Smooth muscle cell of the brain vasculature (primary cell): Measurements from ENCODE around the gene SCN8A.
A peak's percentile ranks its signal among the peaks of the same experiment; 100 is the strongest.
"Not testable (repeated sequence)": the region's sequence is repeated elsewhere in the genome, so short reads cannot be mapped to it uniquely, and the experiment has no call there.

Experiments
- DNase-seq: peaks from one replicate; pipeline ENCODE4 v3.0.0-alpha.2; 2012; ENCODE audit warnings: low read depth, low spot score

SCN8A gene

DNA sequence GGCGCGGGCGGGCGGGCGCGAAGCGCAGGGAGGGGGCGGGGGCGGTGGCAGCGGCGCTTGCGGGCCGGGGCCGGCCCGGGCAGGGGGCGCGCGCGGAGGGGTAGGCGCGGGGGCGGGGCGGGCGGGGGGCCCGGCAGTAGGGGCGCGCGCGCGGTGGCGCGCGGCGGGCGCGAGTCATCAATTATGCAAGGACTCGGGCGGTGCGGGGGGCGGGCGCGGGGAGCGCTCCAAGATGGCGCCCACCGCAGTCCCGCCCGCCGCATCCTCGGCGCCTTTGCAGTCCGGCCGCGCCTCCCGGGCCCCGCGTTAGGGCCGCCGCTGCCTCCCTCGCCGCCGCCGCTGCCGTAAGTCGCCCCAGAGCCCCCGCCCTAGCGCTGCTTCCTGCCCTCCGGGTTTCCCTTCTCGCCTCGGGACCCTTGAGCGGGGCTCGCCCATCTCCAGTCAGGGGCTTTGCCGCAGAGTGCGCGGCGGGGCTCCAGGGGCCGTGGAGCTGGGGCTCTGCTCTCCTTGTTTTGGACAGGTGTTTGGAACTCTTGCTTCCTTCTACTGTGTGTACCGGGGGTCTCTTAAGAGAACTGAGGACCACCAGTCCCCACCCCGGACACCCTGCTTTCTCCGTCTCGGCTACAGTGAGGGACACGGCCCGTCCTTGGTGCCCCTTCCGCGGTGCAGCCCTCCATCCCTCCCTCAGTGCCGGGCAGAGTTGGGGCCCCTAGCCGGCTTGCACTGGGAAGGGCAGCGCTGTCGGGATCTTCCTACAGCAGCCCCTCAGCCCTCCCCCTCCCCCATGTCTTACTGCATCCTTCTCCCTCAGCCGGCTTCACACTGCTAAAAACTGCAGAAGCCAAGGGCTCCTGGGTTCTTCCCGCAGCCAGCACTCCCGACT lies at the start of gene SCN8A:
Gene SCN8A, plus strand, starts transcription at position 218 of the 886 bp plus-strand sequence. CDS start 71,585 bp downstream, outside the sequence.
- DNase-seq: no peak

DNA sequence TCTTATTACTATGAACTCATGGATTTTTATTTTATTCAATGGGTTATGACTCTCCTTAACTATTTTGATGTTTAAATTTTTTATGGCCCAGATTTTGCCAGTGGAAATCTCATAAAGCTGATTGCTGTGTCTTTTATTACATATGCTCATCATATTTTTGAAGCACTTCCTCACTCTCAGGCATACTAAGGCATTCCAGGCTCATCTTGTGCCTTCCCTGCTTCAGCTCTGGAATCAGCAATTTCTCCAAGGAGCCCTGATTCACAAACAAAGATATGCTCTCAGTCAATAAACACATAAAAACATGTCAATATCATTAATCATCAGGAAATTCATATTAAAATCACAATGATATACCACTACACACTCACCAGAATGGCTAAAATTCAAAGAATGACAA lies 44.9 kb upstream of the SCN8A start:
- DNase-seq: no peak

DNA sequence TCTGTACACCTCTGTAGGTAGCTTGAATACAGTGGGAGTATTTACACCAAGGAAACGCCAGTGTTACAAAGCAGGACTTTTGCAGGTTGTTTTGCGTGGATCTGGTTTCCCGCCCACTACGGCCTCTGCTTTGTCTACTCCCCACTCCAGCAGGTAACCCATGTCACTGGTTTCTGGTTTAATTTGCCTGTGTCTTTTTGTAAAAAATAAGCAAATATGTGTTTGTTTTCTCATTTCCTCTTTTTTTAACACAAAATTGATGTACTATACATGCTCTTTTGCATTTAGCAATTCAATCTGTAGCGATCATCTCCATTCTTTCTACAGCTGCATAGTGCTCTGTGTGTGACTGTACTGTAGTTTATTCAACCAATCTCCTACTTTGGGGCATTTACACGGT lies 43.4 kb upstream of the SCN8A start:
- no peak for DNase-seq

DNA sequence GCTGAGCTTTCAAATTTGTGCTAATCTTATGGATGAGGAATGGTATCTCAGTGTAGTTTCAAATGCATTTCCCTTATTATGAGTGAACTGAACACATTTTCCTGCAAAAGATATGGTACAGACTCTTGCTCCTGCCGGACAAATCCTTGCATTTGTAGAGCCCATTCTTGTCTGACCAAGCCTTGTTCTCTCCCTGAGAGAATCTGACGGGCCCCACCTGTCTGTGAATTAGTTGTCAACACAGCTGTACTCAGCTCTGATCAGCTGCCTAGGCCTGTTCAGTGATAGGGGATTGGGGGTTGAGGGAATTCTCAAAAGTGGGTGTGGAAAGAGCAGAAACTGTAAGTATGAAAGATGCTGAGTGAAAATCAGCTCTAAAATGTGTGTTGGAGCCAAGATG lies 42.8 kb upstream of the SCN8A start:
- no peak for DNase-seq

DNA sequence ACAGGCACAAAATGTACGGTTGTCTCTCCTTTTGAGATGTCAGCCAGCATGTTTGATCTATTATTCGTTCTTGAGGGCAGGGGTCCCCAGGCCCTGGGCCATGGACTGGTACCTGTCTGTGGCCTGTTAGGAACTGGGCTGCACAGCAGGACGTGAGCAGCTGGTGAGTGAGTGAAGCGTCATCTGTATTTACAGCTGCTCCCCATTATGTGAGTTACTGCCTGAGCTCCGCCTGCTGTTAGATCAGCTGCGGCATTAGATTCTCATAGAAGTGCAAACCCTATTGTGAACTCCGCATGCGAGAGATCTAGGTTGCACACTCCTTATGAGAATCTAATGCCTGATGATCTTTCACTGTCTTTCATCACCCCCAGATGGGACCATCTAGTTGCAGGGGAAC lies 41.4 kb upstream of the SCN8A start:
- peak; percentile 20 for DNase-seq

DNA sequence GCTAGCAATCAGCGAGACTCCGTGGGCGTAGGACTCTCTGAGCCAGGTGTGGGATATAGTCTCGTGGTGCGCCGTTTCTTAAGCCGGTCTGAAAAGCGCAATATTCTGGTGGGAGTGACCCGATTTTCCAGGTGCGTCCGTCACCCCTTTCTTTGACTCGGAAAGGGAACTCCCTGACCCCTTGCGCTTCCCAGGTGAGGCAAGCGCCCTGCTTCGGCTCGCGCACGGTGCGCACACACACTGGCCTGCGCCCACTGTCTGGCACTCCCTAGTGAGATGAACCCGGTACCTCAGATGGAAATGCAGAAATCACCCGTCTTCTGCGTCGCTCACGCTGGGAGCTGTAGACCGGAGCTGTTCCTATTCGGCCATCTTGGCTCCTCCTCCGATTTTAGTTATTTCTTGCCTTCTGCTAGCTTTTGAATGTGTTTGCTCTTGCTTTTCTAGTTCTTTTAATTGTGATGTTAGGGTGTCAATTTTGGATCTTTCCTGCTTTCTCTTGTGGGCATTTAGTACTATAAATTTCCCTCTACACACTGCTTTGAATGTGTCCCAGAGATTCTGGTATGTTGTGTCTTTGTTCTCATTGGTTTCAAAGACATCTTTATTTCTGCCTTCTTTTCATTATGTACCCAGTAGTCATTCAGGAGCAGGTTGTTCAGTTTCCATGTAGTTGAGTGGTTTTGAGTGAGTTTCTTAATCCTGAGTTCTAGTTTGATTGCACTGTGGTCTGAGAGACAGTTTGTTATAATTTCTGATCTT lies 22.6 kb upstream of the SCN8A start:
- not testable (repeated sequence) for DNase-seq

DNA sequence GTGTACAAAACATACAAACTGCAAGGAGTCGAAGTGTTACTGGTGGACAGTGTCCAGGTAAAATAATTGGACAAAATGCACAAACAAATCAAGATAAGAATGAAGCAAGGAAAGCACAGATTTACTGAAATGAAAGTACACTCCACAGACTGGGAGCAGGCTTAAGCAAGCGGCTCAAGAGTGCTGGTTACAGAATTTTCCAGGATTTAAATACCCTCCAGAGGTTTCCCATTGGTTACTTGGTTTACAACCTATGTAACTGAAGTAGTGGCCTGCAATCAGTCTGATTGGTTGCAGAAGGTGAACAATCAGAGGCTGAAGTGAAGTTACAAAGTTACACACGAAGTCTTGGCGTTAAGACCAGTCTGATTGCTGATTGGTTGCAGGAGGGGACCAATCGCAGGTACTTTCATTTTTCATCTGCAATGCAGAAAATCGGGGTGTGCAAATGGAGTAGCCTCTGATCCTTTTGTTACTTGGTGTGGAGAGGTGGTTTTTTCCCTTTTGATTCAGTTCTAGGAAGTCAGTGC lies 11.6 kb upstream of the SCN8A start:
- no peak for DNase-seq

DNA sequence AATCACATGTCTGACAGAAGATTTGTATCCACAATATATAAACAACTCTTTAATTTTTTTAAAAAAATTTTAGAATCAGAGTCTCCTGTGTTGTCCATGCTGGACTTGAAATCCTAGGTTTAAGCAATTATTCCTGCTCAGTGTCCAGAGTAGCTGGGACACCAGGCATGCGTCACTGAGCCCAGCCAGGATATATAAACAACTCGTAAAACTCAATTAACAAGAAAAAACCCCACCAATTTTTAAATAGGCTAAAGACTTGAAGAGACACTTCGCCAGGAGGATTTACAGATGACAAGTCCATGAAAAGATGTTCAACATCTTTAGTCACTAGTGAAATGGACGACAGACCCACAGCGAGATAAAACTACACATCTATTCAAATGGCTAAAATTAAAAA lies 2.0 kb upstream of the SCN8A start:
- DNase-seq: no peak

DNA sequence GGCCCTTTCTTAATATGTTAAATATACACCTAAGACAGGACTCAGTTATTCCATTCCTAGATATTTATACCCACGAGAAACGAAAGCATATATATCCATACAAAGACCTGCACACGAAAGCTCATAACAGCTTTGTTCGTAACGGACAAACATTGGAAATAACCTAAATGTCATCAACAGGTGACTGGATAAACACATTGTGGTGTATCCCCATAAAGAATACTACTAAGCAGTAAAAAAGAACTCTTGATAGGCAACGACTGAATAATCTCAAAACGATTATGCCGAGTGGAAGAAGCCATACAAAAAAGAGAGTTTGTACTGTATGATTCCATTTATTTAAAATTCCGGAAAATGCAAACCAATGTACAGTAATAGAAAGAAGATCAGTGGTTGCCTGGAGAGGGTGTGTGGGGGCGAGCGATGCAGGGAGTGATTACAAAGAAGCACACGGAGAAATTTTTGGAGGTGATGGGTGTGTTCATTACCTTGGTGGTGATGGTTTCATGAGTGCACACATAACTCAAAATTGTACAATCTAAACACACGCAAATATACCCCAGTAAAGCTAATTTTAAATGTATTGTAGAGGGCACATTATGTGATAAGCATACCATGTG lies 1.4 kb upstream of the SCN8A start:
- DNase-seq: no peak

DNA sequence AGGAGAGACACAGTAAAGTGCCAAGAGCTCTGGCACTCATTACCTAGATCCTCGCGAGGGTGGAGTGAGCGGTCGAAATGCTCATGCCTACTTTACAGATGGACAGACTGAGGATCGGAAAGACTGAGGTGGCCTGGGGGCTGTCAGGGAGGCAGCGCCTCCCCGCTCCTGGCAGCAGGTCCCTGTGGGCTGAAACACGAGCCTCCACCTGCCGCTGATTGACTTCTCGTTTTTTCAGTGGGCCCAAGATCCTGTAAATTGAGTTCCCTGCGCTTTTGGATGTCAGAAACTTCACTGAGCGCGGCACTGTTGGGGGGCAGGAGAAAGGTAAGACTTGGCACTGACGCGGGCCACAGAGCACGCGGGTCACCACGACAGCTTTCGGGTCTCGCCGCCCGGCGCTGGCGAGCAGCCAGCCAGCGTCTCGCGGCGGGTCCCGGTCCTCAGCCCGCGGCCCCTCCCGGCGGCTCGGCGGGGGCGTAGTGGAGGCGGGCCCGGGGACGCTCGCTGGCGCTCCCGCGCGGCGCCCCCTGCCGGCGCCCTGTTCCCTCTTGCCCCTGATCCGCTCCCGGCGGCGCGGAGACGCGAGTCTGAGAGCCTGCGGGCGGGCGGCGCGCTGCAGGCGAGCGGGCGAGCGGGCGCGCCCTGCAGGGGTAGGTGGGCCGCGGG lies 552 bp upstream of the SCN8A start:
- no peak for DNase-seq

DNA sequence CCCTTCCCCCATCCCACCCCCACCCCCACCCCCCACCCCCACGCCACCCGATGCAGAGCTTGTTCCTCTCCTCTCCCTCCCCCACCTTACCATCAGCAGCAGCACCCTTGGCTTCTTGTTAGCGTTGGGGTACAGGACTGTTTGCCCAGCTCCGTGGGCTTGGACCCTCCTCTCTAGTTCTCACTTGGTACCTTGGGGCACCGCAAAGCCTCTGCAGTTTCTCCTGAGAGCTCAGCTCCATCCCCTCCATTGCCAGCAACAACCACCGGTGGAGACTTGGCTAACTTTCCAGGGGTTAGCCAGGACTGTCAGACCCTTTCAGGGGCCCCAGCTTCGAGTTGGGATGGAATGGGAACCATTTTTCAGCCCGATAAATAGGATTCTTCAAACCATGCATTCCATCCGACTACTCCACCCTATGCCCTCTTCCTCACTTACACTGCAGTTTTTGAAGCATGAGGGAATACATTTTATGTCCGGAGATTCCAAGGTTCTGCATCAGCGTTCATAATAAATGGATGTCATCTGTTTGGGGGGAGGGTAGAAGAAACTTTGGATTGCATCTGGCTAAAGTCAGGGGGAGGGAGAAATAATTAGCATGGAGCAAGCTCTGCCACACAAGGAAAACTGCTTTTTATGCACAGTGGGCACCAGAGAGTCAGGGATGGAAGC lies 1.1 kb downstream of the SCN8A start:
- no peak for DNase-seq

DNA sequence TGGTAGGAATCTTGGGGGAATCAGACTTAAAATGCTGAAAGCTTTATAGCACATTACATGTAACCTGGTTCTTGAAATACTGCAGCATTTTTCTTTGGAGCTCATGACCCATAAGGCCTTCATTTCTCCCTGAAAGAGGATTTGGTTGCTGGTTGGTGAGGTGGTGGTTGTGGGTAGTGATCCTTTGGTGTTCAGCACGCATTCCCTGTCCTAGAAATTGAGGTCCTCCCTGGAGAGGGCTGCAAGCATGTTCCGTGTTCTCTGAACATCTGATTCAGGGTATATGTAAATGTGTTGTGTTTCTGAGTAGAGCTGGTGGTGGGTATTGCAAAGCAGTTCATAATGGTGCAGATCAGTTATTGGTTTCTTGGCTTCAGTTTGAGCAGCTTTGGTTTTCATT lies 2.0 kb downstream of the SCN8A start:
- DNase-seq: no peak

DNA sequence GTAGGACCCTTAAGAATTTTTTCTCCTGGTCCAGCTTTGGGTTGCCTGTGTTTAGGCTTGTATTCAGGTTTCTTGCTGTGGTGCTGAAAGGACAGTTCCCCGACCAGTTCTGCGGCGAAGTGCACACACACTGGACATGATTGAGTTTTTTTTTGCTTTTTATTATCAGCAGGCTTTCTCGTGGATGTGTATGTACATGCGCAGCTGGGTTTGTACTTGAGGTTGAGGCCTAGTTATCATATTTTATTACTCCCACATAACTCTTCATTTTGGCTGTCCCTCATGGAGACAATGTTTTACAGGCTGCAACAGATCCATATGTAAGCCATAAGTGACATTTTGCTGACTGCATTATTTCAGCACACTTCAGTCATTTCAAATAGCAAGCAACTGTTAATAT lies 2.5 kb downstream of the SCN8A start:
- peak; percentile 36 for DNase-seq

DNA sequence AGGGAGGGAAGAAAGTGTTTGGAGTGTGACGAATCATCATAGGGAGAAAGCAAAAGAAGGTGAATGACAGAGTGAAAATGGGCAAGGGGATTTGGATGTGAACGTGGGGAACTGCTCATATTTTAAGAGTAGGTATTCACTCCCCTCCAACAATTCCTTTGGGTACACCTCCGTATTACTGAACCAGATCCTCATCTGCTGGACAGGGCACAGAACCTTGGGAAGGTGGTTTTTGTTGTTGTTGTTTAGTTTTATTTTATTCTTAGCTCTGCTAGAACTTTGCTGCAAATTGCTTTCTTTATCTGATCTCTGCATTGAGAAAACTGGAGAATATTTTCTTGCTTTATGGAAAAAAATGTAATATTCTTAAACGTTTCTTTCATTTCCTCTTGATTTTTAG lies 7.1 kb downstream of the SCN8A start:
- no peak for DNase-seq

DNA sequence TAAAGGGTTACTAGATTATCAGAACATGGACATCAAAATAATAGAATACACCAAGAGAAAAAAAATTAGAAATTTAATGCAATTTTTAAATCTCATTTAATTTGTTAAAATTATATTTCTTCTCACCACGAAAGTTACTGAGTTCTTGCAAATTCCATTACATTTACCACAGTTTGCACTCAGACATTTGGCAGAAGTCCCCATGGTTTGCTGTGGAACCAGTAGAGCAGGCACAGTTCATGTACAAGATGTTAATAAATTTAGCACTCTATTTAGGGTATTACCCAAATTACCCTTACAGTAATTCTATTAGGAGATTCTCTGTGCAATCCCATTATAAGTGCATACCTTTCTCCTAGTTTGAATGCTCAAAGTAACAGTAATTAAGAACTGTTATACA lies 9.7 kb downstream of the SCN8A start:
- DNase-seq: no peak

DNA sequence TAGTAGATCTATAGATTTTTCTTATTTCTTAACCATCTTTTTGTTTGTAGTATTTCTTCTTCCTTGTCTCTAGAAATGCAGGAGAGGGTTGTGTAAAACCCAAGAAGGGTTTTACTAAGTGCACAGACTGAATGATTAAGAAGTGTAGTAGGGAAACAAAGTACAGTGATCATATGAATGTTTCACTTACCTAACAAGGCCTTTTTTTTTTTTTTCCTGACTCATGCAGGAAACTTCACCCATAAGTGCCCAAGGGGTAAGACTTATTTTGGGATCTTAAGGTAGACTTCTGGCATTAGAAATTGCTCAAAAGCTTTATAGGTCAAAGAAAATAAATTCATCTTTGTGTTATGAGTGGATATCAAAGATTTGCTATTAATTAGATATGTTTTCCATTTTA lies 10.2 kb downstream of the SCN8A start:
- DNase-seq: no peak

DNA sequence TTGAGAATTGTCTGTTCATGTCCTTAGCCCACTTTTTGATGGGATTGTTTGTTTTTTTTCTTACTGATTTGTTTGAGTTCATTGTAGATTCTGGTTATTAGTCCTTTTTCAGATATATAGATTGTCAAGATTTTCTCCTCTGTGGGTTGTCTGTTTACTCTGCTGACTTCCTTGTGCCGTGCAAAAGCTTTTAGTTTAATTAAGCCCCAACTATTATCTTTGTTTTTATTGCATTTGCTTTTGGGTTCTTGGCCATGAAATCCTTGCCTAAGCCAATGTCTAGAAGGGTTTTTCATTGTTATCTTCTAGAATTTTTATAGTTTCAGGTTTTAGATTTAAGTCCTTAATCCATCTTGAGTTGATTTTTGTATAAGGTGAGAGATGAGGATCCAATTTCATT lies 14.9 kb downstream of the SCN8A start:
- DNase-seq: not testable (repeated sequence)

DNA sequence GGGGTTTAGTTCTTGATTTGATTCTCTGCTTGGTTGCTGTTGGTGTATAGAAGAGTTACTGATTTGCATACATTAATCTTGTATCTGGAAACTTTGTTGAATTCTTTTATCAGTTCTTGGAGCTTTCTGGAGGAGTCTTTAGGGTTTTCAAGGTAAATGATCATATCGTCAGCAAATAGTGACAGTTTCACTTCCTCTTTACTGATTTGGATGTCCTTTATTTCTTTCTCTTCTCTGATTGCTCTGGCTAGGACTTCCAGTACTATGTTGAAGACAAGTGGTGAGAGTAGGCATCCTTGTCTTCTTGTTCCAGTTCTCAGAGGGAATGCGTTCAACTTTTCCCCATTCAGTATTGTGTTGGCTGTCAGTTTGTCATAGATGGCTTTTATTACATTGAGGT lies 16.2 kb downstream of the SCN8A start:
- not testable (repeated sequence) for DNase-seq

DNA sequence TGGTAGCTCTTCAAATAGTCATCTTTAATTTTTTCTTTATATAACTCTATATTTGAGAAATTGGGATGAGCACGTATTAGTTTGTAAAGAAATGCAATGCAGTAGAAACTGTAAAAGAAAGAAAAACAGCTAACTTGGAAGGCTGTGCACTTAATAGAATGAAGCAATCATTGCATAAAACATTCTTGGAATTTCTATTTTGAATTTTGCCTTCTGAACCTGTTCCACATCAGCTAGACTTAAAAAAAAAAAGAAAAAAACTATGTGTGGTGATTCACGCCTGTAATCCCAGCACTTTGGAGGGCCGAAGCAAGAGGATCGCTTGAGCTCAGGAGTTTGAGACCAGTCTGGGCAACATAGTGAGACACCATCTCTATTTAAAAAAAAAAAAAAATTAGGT lies 29.4 kb downstream of the SCN8A start:
- DNase-seq: no peak

DNA sequence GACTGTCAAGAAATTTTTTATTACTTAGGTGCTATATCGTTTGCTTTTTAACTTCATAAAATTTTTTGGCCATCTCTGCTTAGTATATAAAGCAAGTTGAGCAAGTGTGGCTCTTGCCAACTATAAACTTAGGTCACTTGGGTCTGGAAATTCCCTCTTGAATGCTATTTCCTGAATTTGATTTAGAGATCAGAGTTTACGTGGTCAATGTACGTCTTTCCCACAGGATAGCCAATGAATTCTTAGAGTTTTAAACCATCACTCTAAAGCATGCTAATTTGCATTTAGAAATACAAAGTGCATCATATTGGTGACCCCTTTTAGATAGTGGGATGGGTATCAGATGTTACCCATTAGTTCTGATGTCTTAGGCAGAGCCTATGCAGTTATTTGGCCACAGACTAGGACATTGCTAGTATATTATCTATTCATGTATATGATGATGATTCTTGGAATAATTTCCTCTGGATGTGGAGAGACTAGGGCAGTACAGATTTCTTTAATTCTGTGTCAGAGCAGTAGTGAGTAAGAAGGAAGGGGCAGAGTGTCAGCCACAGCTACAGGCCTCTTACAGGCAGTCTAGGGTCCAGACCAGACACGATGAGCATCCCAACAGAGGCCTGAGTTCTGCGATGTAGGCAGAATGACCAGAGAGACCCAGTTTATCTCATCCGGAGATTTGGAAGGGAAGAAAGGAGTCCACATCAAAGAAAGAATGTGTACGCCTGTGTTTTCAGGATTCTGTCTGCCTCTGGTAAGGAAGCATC lies 30.3 kb downstream of the SCN8A start:
- DNase-seq: no peak
